Measurements from ENCODE around the gene MKLN1. TPM values are rescaled to one million over a fixed set of nuclear protein-coding genes. Genes with fewer than 3 reads are reported as not detected.

The MKLN1 gene
- total and polyA plus RNA-seq, 4 donors: 7.1 to 48.4 (median 25.5) TPM

- WGBS: 59% methylated on average over 3 of the region's 3 CpGs
- no peak overlapping the region for H3K9ac ChIP-seq (ENCODE audit: low read depth in 1 of 2, low read length in 2 of 2)
- no peak for DNase-seq (ENCODE audit: low spot score)
- TF ChIP-seq HNF4A (conservative IDR thresholded peaks at IDR 0.05): no peak
- TF ChIP-seq RXRA (IDR thresholded peaks at IDR 0.05): no peak
- TF ChIP-seq EGR1 (IDR thresholded peaks at IDR 0.05; ENCODE audit: low read depth in 2 of 2): no peak
- no peak for TF ChIP-seq SP1 (IDR thresholded peaks at IDR 0.05)
- TF ChIP-seq HNF4G (IDR thresholded peaks at IDR 0.05): no peak
- TF ChIP-seq REST (IDR thresholded peaks at IDR 0.05): no peak
- TF ChIP-seq NR2F2 (IDR thresholded peaks at IDR 0.05): no peak
- no peak for TF ChIP-seq JUND (IDR thresholded peaks at IDR 0.05)
- TF ChIP-seq FOXA1 (IDR thresholded peaks at IDR 0.05): no peak
- no peak for TF ChIP-seq TAF1 (conservative IDR thresholded peaks at IDR 0.05)
- no peak for TF ChIP-seq MAX (IDR thresholded peaks at IDR 0.05)
- no peak for TF ChIP-seq ZBTB33 (IDR thresholded peaks at IDR 0.05)
- no peak for TF ChIP-seq GABPA (IDR thresholded peaks at IDR 0.05 in 1 of 2, conservative IDR thresholded peaks at IDR 0.05 in 1 of 2)
- TF ChIP-seq YY1 (IDR thresholded peaks at IDR 0.05): no peak
- TF ChIP-seq ATF3 (IDR thresholded peaks at IDR 0.05): no peak
- no peak for TF ChIP-seq RAD21 (IDR thresholded peaks at IDR 0.05)
- TF ChIP-seq CTCF (IDR thresholded peaks at IDR 0.05; ENCODE audit: low read depth, low read length, missing input control): no peak
- TF ChIP-seq FOXA2 (IDR thresholded peaks at IDR 0.05): no peak
- no peak overlapping the region for H3K4me3 ChIP-seq (ENCODE audit: low read depth in 1 of 3, low read length in 3 of 3)
- no peaks in the 10 kb centered on the region for H3K27me3 ChIP-seq (ENCODE audit: control insufficient read depth in 4 of 4, insufficient read depth in 4 of 4, low read length in 3 of 4)
- no peak overlapping the region for H3K27ac ChIP-seq (ENCODE audit: low read depth in 1 of 2, low read length in 2 of 2)
- no peaks in the 10 kb centered on the region for H3K9me3 ChIP-seq (ENCODE audit: control insufficient read depth in 4 of 4, low read length in 3 of 4)
- no peaks in the 10 kb centered on the region for H3K36me3 ChIP-seq (ENCODE audit: control insufficient read depth in 4 of 4, insufficient read depth in 3 of 4, low read depth in 1 of 4, low read length in 3 of 4)
- H3K4me1 ChIP-seq (ENCODE audit: control insufficient read depth in 4 of 4, insufficient read depth in 4 of 4, low read length in 3 of 4): no peaks in the 10 kb centered on the region
Observed at GRCh38 chr7:131294553-131294952, 33.1 kb upstream of the MKLN1 start.
